Mesenchymal stem cell (in vitro differentiated cells and primary cell): ENCODE data around the gene MAML1.

Experiments
- DNase-seq: peaks from one replicate; pipeline ENCODE4 v3.0.0-alpha.2; 2013
- H2AFZ ChIP-seq: one replicate; pipeline ENCODE4 v1.6.1; 2013; ENCODE audit warnings: low read depth, mild to moderate bottlenecking, control low read depth, inconsistent platforms, low read length, moderate library complexity
- H2AK5ac ChIP-seq: 2 replicates; pipeline ENCODE4 v1.6.1; 2013; ENCODE audit warnings: low read length, moderate library complexity, mild to moderate bottlenecking, inconsistent platforms; ENCODE audit not compliant: severe bottlenecking
- H2BK120ac ChIP-seq: one replicate; pipeline ENCODE4 v1.6.1; 2013; ENCODE audit warnings: low read depth, mild to moderate bottlenecking, inconsistent platforms, low read length, moderate library complexity
- H2BK12ac ChIP-seq, 2 experiments: one replicate each; pipeline ENCODE4 v1.6.1; 2013; ENCODE audit warnings: inconsistent platforms in 2 of 2, low read length in 2 of 2, mild to moderate bottlenecking in 2 of 2, moderate library complexity in 2 of 2, control low read depth in 1 of 2
- H2BK15ac ChIP-seq: one replicate; pipeline ENCODE4 v1.6.1; 2013; ENCODE audit warnings: mild to moderate bottlenecking, low read depth, inconsistent platforms; ENCODE audit not compliant: poor library complexity, severe bottlenecking
- H2BK5ac ChIP-seq: 2 replicates; pipeline ENCODE4 v1.6.1; 2013; ENCODE audit warnings: low read depth, mild to moderate bottlenecking, low read length, control low read depth, inconsistent platforms; ENCODE audit not compliant: poor library complexity, severe bottlenecking
- H3K14ac ChIP-seq, 2 experiments: one replicate each; pipeline ENCODE4 v1.6.1; 2013; ENCODE audit warnings: inconsistent platforms in 2 of 2, low read length in 2 of 2, control low read depth in 1 of 2, mild to moderate bottlenecking in 1 of 2, moderate library complexity in 1 of 2
- H3K18ac ChIP-seq, 2 experiments: one replicate each; pipeline ENCODE4 v1.6.1; 2013; ENCODE audit warnings: inconsistent platforms in 2 of 2, low read length in 2 of 2, control low read depth in 1 of 2, low read depth in 1 of 2, mild to moderate bottlenecking in 1 of 2
- H3K23ac ChIP-seq, 2 experiments: one replicate each; pipeline ENCODE4 v1.6.1; 2013; ENCODE audit warnings: inconsistent platforms in 2 of 2, low read length in 2 of 2, mild to moderate bottlenecking in 2 of 2, moderate library complexity in 2 of 2, control low read depth in 1 of 2
- H3K27ac ChIP-seq: 2 replicates; pipeline ENCODE4 v1.5.1; 2013; ENCODE audit warnings: mild to moderate bottlenecking, moderate library complexity, low read length, control low read depth, inconsistent platforms; ENCODE audit not compliant: poor library complexity, severe bottlenecking
- H3K27me3 ChIP-seq, 2 experiments: 2 replicates each; pipeline versions ENCODE4 v1.6.1 to v1.7.0; 2013; ENCODE audit warnings: low read length in 2 of 2, mild to moderate bottlenecking in 2 of 2, moderate library complexity in 2 of 2, control low read depth in 1 of 2, inconsistent platforms in 1 of 2; ENCODE audit not compliant: control insufficient read depth in 1 of 2, insufficient read depth in 1 of 2
- H3K36me3 ChIP-seq, 2 experiments: 2 replicates each; pipeline versions ENCODE4 v1.6.1 to v1.7.0; 2013; ENCODE audit warnings: low read length in 2 of 2, control low read depth in 1 of 2, inconsistent platforms in 1 of 2, low read depth in 1 of 2, mild to moderate bottlenecking in 1 of 2; ENCODE audit not compliant: insufficient read depth in 2 of 2, control insufficient read depth in 1 of 2
- H3K4ac ChIP-seq, 2 experiments: one replicate each; pipeline ENCODE4 v1.6.1; 2013; ENCODE audit warnings: inconsistent platforms in 2 of 2, low read length in 2 of 2, mild to moderate bottlenecking in 2 of 2, moderate library complexity in 2 of 2, control low read depth in 1 of 2, low read depth in 1 of 2
- H3K4me1 ChIP-seq: 2 replicates; pipeline ENCODE4 v1.6.1; 2013; ENCODE audit warnings: low read depth, low read length, control low read depth; ENCODE audit not compliant: control insufficient read depth, insufficient read depth
- H3K4me2 ChIP-seq: 2 replicates; pipeline ENCODE4 v1.6.1; 2013; ENCODE audit warnings: low read length, mild to moderate bottlenecking, inconsistent platforms; ENCODE audit not compliant: poor library complexity, severe bottlenecking
- H3K4me3 ChIP-seq, 2 experiments: 2 replicates each; pipeline versions ENCODE4 v1.5.1 to v1.7.0; 2013; ENCODE audit warnings: low read length in 2 of 2, mild to moderate bottlenecking in 2 of 2, control low read depth in 1 of 2, low read depth in 1 of 2; ENCODE audit not compliant: insufficient read depth in 1 of 2
- H3K79me1 ChIP-seq: replicated peaks from 2 replicates; pipeline ENCODE4 v1.6.1; 2013; ENCODE audit warnings: mild to moderate bottlenecking, control low read depth, low read length, inconsistent platforms; ENCODE audit not compliant: poor library complexity, severe bottlenecking
- H3K9ac ChIP-seq: 2 replicates; pipeline ENCODE4 v1.7.0; 2013; ENCODE audit warnings: mild to moderate bottlenecking, low read length, moderate library complexity
- H3K9me3 ChIP-seq: 2 replicates; pipeline ENCODE4 v1.7.0; 2013; ENCODE audit warnings: mild to moderate bottlenecking, low read length; ENCODE audit not compliant: control insufficient read depth
- H4K8ac ChIP-seq: one replicate; pipeline ENCODE4 v1.6.1; 2013; ENCODE audit warnings: inconsistent platforms, mild to moderate bottlenecking, low read length, moderate library complexity
- H4K91ac ChIP-seq: one replicate; pipeline ENCODE4 v1.6.1; 2013; ENCODE audit warnings: mild to moderate bottlenecking, low read length, inconsistent platforms
- WGBS: methylation state at CpG from one replicate; pipeline ENCODE4 v1.1.7; 2013; ENCODE audit warnings: mixed read lengths; 5-methylcytosine and 5-hydroxymethylcytosine counted together

MAML1 gene

GRCh38 chr5:179732918-179733771 lies 523 bp downstream of the MAML1 start:
- H3K4me3 ChIP-seq = peak overlapping the region; percentile 92 to 97
- H3K4me1 ChIP-seq = peaks cover 8% of the 10 kb centered on the region
- peak overlapping the region; percentile 84 for H2AFZ ChIP-seq
- H2BK5ac ChIP-seq = peak overlapping the region; percentile 89
- H3K9ac ChIP-seq = peak overlapping the region; percentile 92
- no peaks in the 10 kb centered on the region for H3K79me1 ChIP-seq
- peak overlapping the region; percentile 86 to 97 for H3K23ac ChIP-seq
- no peaks in the 10 kb centered on the region for H3K27me3 ChIP-seq
- H3K4ac ChIP-seq = peak overlapping the region; percentile 95 to 99
- no peak overlapping the region for H2AK5ac ChIP-seq
- WGBS = under 1% methylated on average over 62 of the region's 101 CpGs
- peak overlapping the region; percentile 90 for H2BK15ac ChIP-seq
- peak; percentile 55 for DNase-seq
- H3K18ac ChIP-seq = peak overlapping the region; percentile 93 to 95
- no peaks in the 10 kb centered on the region for H3K9me3 ChIP-seq
- H3K36me3 ChIP-seq = peaks cover 15 to 36% of the 10 kb centered on the region in 2 experiments
- H3K4me2 ChIP-seq = peak overlapping the region; percentile 72
- peak overlapping the region in 1 of 2 experiments; percentile 63 for H2BK12ac ChIP-seq
- peak overlapping the region; percentile 90 for H2BK120ac ChIP-seq
- peak overlapping the region; percentile 66 to 97 for H3K14ac ChIP-seq
- peak overlapping the region; percentile 85 for H4K91ac ChIP-seq
- peak overlapping the region; percentile 10 for H3K27ac ChIP-seq
- H4K8ac ChIP-seq = peak overlapping the region; percentile 96

- H2BK120ac ChIP-seq = no peak overlapping the region
- peaks cover 15 to 33% of the 10 kb centered on the region in 2 experiments for H3K36me3 ChIP-seq
- no peak overlapping the region for H4K91ac ChIP-seq
- 2% methylated on average over 2 of the region's 2 CpGs for WGBS
- H3K23ac ChIP-seq = peak overlapping the region in 1 of 2 experiments; percentile 97
- no peaks in the 10 kb centered on the region for H3K9me3 ChIP-seq
- H3K18ac ChIP-seq = no peak overlapping the region
- peaks cover 8% of the 10 kb centered on the region for H3K4me1 ChIP-seq
- H3K4me3 ChIP-seq = peak overlapping the region; percentile 92 to 97
- peak overlapping the region; percentile 92 for H3K9ac ChIP-seq
- peak overlapping the region; percentile 72 for H3K4me2 ChIP-seq
- DNase-seq = no peak
- H2BK5ac ChIP-seq = no peak overlapping the region
- H2BK12ac ChIP-seq = no peak overlapping the region
- no peaks in the 10 kb centered on the region for H3K79me1 ChIP-seq
- no peak overlapping the region for H4K8ac ChIP-seq
- H3K14ac ChIP-seq = no peak overlapping the region
- H2AK5ac ChIP-seq = no peak overlapping the region
- H2AFZ ChIP-seq = no peak overlapping the region
- H3K4ac ChIP-seq = peak overlapping the region in 1 of 2 experiments; percentile 95
- no peaks in the 10 kb centered on the region for H3K27me3 ChIP-seq
- peak overlapping the region; percentile 10 for H3K27ac ChIP-seq
- H2BK15ac ChIP-seq = no peak overlapping the region
These were observed 1.1 kb downstream of the MAML1 start for GRCh38 chr5:179733772-179734126.

- Histone ChIP-seq H3K23ac (peak overlapping the region in 1 of 2 experiments; percentile 83), H3K9me3 (no peaks in the 10 kb centered on the region), H2BK120ac (no peak overlapping the region), H3K27ac (no peak overlapping the region), H3K18ac (no peak overlapping the region), H3K4me3 (peak overlapping the region in 1 of 2 experiments; percentile 92), H4K8ac (no peak overlapping the region), H3K27me3 (no peaks in the 10 kb centered on the region), H2BK5ac (no peak overlapping the region), H3K4me2 (peak overlapping the region; percentile 86), H2AFZ (no peak overlapping the region), H3K79me1 (no peaks in the 10 kb centered on the region), H2BK12ac (no peak overlapping the region), H3K14ac (no peak overlapping the region), H3K4me1 (peaks cover 8% of the 10 kb centered on the region), H2BK15ac (no peak overlapping the region), H3K9ac (peak overlapping the region; percentile 92), H2AK5ac (no peak overlapping the region), H3K36me3 (peaks cover 12 to 25% of the 10 kb centered on the region in 2 experiments), H3K4ac (no peak overlapping the region), H4K91ac (no peak overlapping the region)
- WGBS = 74% methylated on average over 6 of the region's 12 CpGs
- no peak for DNase-seq
These were observed 2.0 kb downstream of the MAML1 start for GRCh38 chr5:179734536-179735164.

- Histone ChIP-seq H3K18ac (no peak overlapping the region), H4K91ac (no peak overlapping the region), H2BK120ac (no peak overlapping the region), H3K27me3 (no peaks in the 10 kb centered on the region), H3K4me2 (no peak overlapping the region), H4K8ac (no peak overlapping the region), H3K27ac (no peak overlapping the region), H2AFZ (no peak overlapping the region), H3K23ac (no peak overlapping the region), H3K14ac (no peak overlapping the region), H3K4ac (no peak overlapping the region), H2AK5ac (no peak overlapping the region), H2BK15ac (no peak overlapping the region), H3K4me1 (peaks cover 6% of the 10 kb centered on the region), H3K4me3 (no peak overlapping the region), H2BK12ac (no peak overlapping the region), H3K36me3 (peaks cover 9 to 12% of the 10 kb centered on the region in 2 experiments), H3K9me3 (no peaks in the 10 kb centered on the region), H2BK5ac (no peak overlapping the region), H3K9ac (no peak overlapping the region), H3K79me1 (no peaks in the 10 kb centered on the region)
- 80% methylated on average over 2 of the region's 4 CpGs for WGBS
- DNase-seq = no peak
These were observed 6.1 kb downstream of the MAML1 start for GRCh38 chr5:179738742-179739141.
